Neural progenitor cell (in vitro differentiated cells): ENCODE data around the gene SCAANT1. TPM values are rescaled to one million over a fixed set of nuclear protein-coding genes. Genes with fewer than 3 reads are reported as not detected.

Experiments used
- DNase-seq: peaks from one replicate; pipeline ENCODE4 v3.0.0-alpha.2; 2016; ENCODE audit warnings: low spot score
- H2AFZ ChIP-seq: fragments of 200-600 bp; sonication (generic); replicated peaks from 2 replicates; pipeline ENCODE4 v1.6.1; 2016; ENCODE audit warnings: antibody characterized with exemption
- H3F3A ChIP-seq: fragments of 200-600 bp; sonication (generic); 2 replicates; pipeline ENCODE4 v1.6.1; 2016; ENCODE audit warnings: antibody characterized with exemption, low read depth
- H3K27ac ChIP-seq: fragments of 200-600 bp; sonication (generic); 2 replicates; pipeline ENCODE4 v1.5.1; 2016; ENCODE audit warnings: mild to moderate bottlenecking
- H3K27me3 ChIP-seq: fragments of 200-600 bp; sonication (generic); 2 replicates; pipeline ENCODE4 v1.6.1; 2016; ENCODE audit warnings: mild to moderate bottlenecking, moderate library complexity
- H3K36me3 ChIP-seq: fragments of 200-600 bp; sonication (generic); 2 replicates; pipeline ENCODE4 v1.5.1; 2016
- H3K4me1 ChIP-seq: fragments of 200-600 bp; sonication (generic); 2 replicates; pipeline ENCODE4 v1.6.1; 2016; ENCODE audit warnings: mixed run types
- H3K4me2 ChIP-seq: fragments of 200-600 bp; sonication (generic); 2 replicates; pipeline ENCODE4 v1.6.1; 2016
- H3K4me3 ChIP-seq: fragments of 200-600 bp; sonication (generic); 2 replicates; pipeline ENCODE4 v1.5.1; 2016
- H3K79me2 ChIP-seq: fragments of 200-600 bp; sonication (generic); 2 replicates; pipeline ENCODE4 v1.6.1; 2016; ENCODE audit warnings: low read depth
- H3K9ac ChIP-seq: fragments of 200-600 bp; sonication (generic); 2 replicates; pipeline ENCODE4 v1.6.1; 2016
- H3K9me3 ChIP-seq: fragments of 200-600 bp; sonication (generic); 2 replicates; pipeline ENCODE4 v1.5.1; 2016; ENCODE audit warnings: low read depth
- H4K20me1 ChIP-seq: fragments of 200-600 bp; sonication (generic); 2 replicates; pipeline ENCODE4 v1.6.1; 2016; ENCODE audit warnings: low read depth
- H3K27ac Mint-ChIP-seq: 3 replicates; pipeline ENCODE4 v1.8.0; 2021; ENCODE audit warnings: mixed read lengths
- H3K27me3 Mint-ChIP-seq: 2 replicates; pipeline ENCODE4 v1.8.0; 2022; ENCODE audit warnings: low read depth, mild to moderate bottlenecking, inconsistent platforms, moderate library complexity, mixed read lengths; ENCODE audit not compliant: insufficient read depth
- H3K36me3 Mint-ChIP-seq: 3 replicates; pipeline ENCODE4 v1.8.0; 2021; ENCODE audit warnings: mixed read lengths
- H3K4me1 Mint-ChIP-seq: 3 replicates; pipeline ENCODE4 v1.8.0; 2021; ENCODE audit warnings: mixed read lengths
- H3K4me3 Mint-ChIP-seq: 3 replicates; pipeline ENCODE4 v1.8.0; 2021; ENCODE audit warnings: mild to moderate bottlenecking, moderate library complexity, mixed read lengths
- H3K9me3 Mint-ChIP-seq: 3 replicates; pipeline ENCODE4 v1.8.0; 2020; ENCODE audit warnings: mixed read lengths
- CTCF ChIP-seq: fragments of 200-600 bp; sonication (generic); IDR thresholded peaks from 2 replicates; pipeline ENCODE4 v1.5.1; 2017; ENCODE audit warnings: antibody characterized with exemption, mild to moderate bottlenecking
- EZH2 ChIP-seq: fragments of 200-600 bp; sonication (generic); IDR thresholded peaks from 2 replicates; pipeline ENCODE4 v1.6.1; 2017; ENCODE audit warnings: antibody characterized with exemption, mild to moderate bottlenecking, moderate library complexity
- EZH2phosphoT487 ChIP-seq: fragments of 200-600 bp; sonication (generic); IDR thresholded peaks from 2 replicates; pipeline ENCODE4 v1.6.1; 2017; ENCODE audit warnings: antibody characterized with exemption
- total RNA-seq: library from RNA; depleted of rRNA; stranded (reverse); fragments of >200 nt; gene quantifications from 2 replicates; pipeline ENCODE4 v1.2.3, GENCODE V29; 2015; ENCODE audit warnings: low replicate concordance

The SCAANT1 gene
- total RNA-seq, 1 donor from 2014 or later = not detected

DNA sequence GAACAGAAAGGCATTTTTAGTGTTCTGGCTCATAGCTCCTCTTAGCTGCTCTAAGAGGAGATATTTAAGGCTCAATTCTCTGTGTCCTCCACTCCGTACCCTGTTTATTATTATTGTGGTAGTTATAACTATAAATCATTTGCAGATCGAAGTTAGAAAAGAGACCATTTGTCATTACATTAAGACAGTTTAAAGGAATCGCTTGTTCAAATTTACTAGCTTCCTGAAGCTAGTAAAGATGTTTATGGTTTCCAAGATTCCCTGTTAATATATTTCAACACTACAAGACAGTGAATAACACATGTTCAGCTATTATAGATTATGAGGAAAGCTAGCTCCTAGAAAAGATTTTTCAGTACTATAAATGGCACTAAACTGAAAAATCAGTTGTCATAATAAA lies 35.9 kb downstream of the SCAANT1 start:
- no peak overlapping the region for H3K4me3 ChIP-seq
- no peak for DNase-seq
- H2AFZ ChIP-seq = no peak overlapping the region
- H3K27me3 Mint-ChIP-seq = no peaks in the 10 kb centered on the region
- peaks cover 5% of the 10 kb centered on the region for H3K36me3 Mint-ChIP-seq
- no peaks in the 10 kb centered on the region for H3K9me3 Mint-ChIP-seq
- no peak overlapping the region for H3K4me2 ChIP-seq
- peaks cover 81% of the 10 kb centered on the region for H4K20me1 ChIP-seq
- peaks cover 98% of the 10 kb centered on the region for H3K79me2 ChIP-seq
- H3K4me1 Mint-ChIP-seq = peaks cover 37% of the 10 kb centered on the region
- no peaks in the 10 kb centered on the region for H3K9me3 ChIP-seq
- no peaks in the 10 kb centered on the region for H3K36me3 ChIP-seq
- H3K27ac ChIP-seq = no peak overlapping the region
- H3K4me3 Mint-ChIP-seq = no peak overlapping the region
- H3K27ac Mint-ChIP-seq = peak overlapping the region; percentile 13
- H3K27me3 ChIP-seq = no peaks in the 10 kb centered on the region
- H3F3A ChIP-seq = no peaks in the 10 kb centered on the region
- H3K4me1 ChIP-seq = peaks cover 28% of the 10 kb centered on the region
- H3K9ac ChIP-seq = no peak overlapping the region
- TF ChIP-seq EZH2phosphoT487 (no peak), CTCF (no peak), EZH2 (no peak)

GRCh38 chr3:63875510-63875909 lies 36.7 kb downstream of the SCAANT1 start:
- H3K79me2 ChIP-seq = peaks cover 98% of the 10 kb centered on the region
- no peak overlapping the region for H3K27ac Mint-ChIP-seq
- H3K4me1 Mint-ChIP-seq = peaks cover 42% of the 10 kb centered on the region
- H3K27me3 Mint-ChIP-seq = no peaks in the 10 kb centered on the region
- no peaks in the 10 kb centered on the region for H3K27me3 ChIP-seq
- no peak overlapping the region for H3K4me3 Mint-ChIP-seq
- H3K27ac ChIP-seq = no peak overlapping the region
- no peak overlapping the region for H3K4me3 ChIP-seq
- H3K9me3 Mint-ChIP-seq = no peaks in the 10 kb centered on the region
- H3K9me3 ChIP-seq = no peaks in the 10 kb centered on the region
- peaks cover 5% of the 10 kb centered on the region for H3K36me3 Mint-ChIP-seq
- H3K9ac ChIP-seq = no peak overlapping the region
- no peak overlapping the region for H3K4me2 ChIP-seq
- H3F3A ChIP-seq = no peaks in the 10 kb centered on the region
- peaks cover 30% of the 10 kb centered on the region for H3K4me1 ChIP-seq
- TF ChIP-seq EZH2 (no peak), EZH2phosphoT487 (no peak), CTCF (no peak)
- H4K20me1 ChIP-seq = peaks cover 81% of the 10 kb centered on the region
- no peak for DNase-seq
- H3K36me3 ChIP-seq = no peaks in the 10 kb centered on the region
- no peak overlapping the region for H2AFZ ChIP-seq

DNA sequence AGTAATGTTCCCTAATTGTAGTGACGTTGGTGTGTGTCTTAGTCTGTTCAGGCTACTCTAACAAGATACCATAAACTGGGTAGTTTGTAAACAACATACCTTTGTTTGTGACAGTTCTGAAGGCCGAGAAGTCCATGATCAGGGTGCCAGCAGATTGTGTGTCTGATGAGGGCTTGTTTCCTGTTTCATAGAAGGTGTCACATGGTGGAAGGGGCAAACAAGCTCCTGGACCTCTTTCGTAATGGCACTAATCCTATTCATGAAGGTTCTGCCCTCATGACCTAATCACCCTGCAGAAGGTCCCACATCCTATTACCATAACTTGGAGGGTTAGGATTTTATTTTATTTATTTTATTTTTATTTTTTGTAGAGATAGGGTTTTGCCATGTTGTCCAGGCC lies 37.4 kb downstream of the SCAANT1 start:
- Histone ChIP-seq H3K4me3 (no peak overlapping the region), H3K27ac (no peak overlapping the region), H3K79me2 (peaks cover 98% of the 10 kb centered on the region), H3K4me1 (peaks cover 32% of the 10 kb centered on the region), H2AFZ (no peak overlapping the region), H3K36me3 (no peaks in the 10 kb centered on the region), H3K9ac (no peak overlapping the region), H3K9me3 (no peaks in the 10 kb centered on the region), H3K27me3 (no peaks in the 10 kb centered on the region), H4K20me1 (peaks cover 83% of the 10 kb centered on the region), H3K4me2 (no peak overlapping the region), H3F3A (no peaks in the 10 kb centered on the region)
- H3K27me3 Mint-ChIP-seq = no peaks in the 10 kb centered on the region
- no peak overlapping the region for H3K27ac Mint-ChIP-seq
- no peak for DNase-seq
- peaks cover 42% of the 10 kb centered on the region for H3K4me1 Mint-ChIP-seq
- no peak overlapping the region for H3K4me3 Mint-ChIP-seq
- H3K36me3 Mint-ChIP-seq = peaks cover 5% of the 10 kb centered on the region
- TF ChIP-seq EZH2 (no peak), EZH2phosphoT487 (no peak), CTCF (no peak)
- H3K9me3 Mint-ChIP-seq = no peaks in the 10 kb centered on the region
